Measurements from ENCODE around the gene CEP44.

The CEP44 gene

DNA sequence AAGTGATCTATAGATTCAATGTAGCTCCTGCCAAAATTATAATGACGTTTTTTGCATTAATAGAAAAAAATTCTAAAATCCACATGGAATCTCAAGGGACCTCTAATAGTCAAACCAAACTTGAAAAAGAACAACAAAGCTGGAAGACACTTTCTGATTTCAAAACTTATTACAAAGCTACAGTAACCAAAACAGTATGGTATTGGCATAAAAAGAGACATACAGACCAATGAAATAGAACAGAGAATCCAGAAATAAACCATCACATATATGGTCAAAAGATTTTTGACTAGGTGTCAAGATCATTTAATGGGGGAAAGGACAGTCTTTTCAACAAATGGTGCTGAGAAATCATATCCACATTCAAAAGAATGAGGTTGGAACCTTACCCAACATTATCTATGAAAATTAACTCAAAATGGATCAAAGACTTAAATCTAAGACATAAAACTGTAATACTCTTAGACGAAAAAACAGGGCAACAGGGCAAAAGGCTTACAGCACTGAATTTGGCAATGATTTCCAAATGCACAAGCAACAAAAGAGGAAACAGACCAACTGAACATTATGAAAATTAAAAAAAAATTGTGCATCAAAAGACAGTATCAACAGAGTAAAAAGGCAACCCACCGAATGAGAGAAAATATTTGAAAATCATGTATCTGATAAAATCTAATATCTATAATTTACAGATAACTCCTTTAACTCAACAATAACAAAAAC, 4.1 kb upstream of the CEP44 start:
- TF ChIP-seq CTCF (IDR thresholded peaks at IDR 0.05), result no peak
- peaks cover 36 to 50% of the 10 kb centered on the region in 2 experiments for H3K4me1 ChIP-seq (ENCODE audit: control insufficient read depth in 1 of 2, insufficient read depth in 1 of 2, low read depth in 1 of 2, low read length in 1 of 2)

GRCh38 chr4:174281182-174281737, 2.5 kb upstream of the CEP44 start:
- Histone ChIP-seq H3K9me3 (no peaks in the 10 kb centered on the region), H3K36me3 (no peaks in the 10 kb centered on the region), H3K27me3 (no peaks in the 10 kb centered on the region), H3K4me1 (ENCODE audit: control insufficient read depth in 1 of 2, insufficient read depth in 1 of 2, low read depth in 1 of 2, low read length in 1 of 2) (peaks cover 48 to 54% of the 10 kb centered on the region in 2 experiments), H3K4me3 (ENCODE audit: low read depth in 1 of 2, low read length in 1 of 2) (no peak overlapping the region), H3K27ac (no peak overlapping the region)
- no peak for TF ChIP-seq CTCF (IDR thresholded peaks at IDR 0.05)

More for the DNA sequence above, 4.1 kb upstream of the CEP44 start:
- no peaks in the 10 kb centered on the region for H3K27me3 ChIP-seq
- H3K9me3 ChIP-seq, result no peaks in the 10 kb centered on the region
- no peak overlapping the region for H3K4me3 ChIP-seq (ENCODE audit: low read depth in 1 of 2, low read length in 1 of 2)
- H3K36me3 ChIP-seq, result no peaks in the 10 kb centered on the region
- H3K27ac ChIP-seq, result peak overlapping the region; percentile 59

- Histone ChIP-seq H3K27ac (no peak overlapping the region), H3K36me3 (no peaks in the 10 kb centered on the region), H3K4me1 (ENCODE audit: control insufficient read depth in 1 of 2, insufficient read depth in 1 of 2, low read depth in 1 of 2, low read length in 1 of 2) (peaks cover 48 to 54% of the 10 kb centered on the region in 2 experiments), H3K27me3 (no peaks in the 10 kb centered on the region), H3K4me3 (ENCODE audit: low read depth in 1 of 2, low read length in 1 of 2) (no peak overlapping the region), H3K9me3 (no peaks in the 10 kb centered on the region)
- no peak for TF ChIP-seq CTCF (IDR thresholded peaks at IDR 0.05)
These were observed 1.8 kb upstream of the CEP44 start for GRCh38 chr4:174281901-174282300.

- H3K4me1 ChIP-seq (ENCODE audit: control insufficient read depth in 1 of 2, insufficient read depth in 1 of 2, low read depth in 1 of 2, low read length in 1 of 2), result peaks cover 48 to 54% of the 10 kb centered on the region in 2 experiments
- H3K4me3 ChIP-seq (ENCODE audit: low read depth in 1 of 2, low read length in 1 of 2), result peak overlapping the region; percentile 92 to 94
- peak; percentile 51 for TF ChIP-seq CTCF (IDR thresholded peaks at IDR 0.05)
- no peaks in the 10 kb centered on the region for H3K27me3 ChIP-seq
- peak overlapping the region; percentile 99 for H3K27ac ChIP-seq
- no peaks in the 10 kb centered on the region for H3K9me3 ChIP-seq
- H3K36me3 ChIP-seq, result no peaks in the 10 kb centered on the region
These were observed 740 bp upstream of the CEP44 start for GRCh38 chr4:174282836-174283506.

GRCh38 chr4:174284487-174284886, 776 bp downstream of the CEP44 start:
- peak overlapping the region; percentile 99 for H3K27ac ChIP-seq
- H3K4me1 ChIP-seq (ENCODE audit: control insufficient read depth in 1 of 2, insufficient read depth in 1 of 2, low read depth in 1 of 2, low read length in 1 of 2), result peaks cover 39% of the 10 kb centered on the region in 2 experiments
- H3K36me3 ChIP-seq, result no peaks in the 10 kb centered on the region
- peak overlapping the region; percentile 92 to 94 for H3K4me3 ChIP-seq (ENCODE audit: low read depth in 1 of 2, low read length in 1 of 2)
- no peaks in the 10 kb centered on the region for H3K9me3 ChIP-seq
- no peak for TF ChIP-seq CTCF (IDR thresholded peaks at IDR 0.05)
- no peaks in the 10 kb centered on the region for H3K27me3 ChIP-seq
